ENCODE results near the gene HADHB. TPM values are rescaled to one million over a fixed set of nuclear protein-coding genes. Genes with fewer than 3 reads are reported as not detected.

HADHB gene
- polyA plus RNA-seq, 1 of the 3 experiments (the other 2 are of a cell fraction), result 108 TPM

DNA sequence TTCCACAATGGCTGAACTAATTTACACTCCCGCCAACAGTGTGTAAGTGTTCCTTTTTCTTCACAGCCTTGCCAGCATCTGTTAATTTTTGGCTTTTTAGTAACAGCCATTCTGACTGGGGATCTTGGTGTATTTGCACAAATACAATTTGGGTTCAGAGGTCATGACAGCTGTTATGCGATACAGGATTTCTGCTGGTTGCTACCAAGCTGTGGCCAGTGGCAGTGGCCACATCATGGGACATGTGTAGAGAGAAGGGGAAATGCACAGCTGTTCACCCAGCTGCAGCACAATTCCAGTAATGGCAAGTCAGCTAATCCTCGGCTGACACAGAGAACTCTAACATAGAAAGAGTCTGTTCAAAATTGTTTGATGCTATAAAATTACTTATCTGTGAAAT, 80.2 kb downstream of the HADHB start:
- no peak overlapping the region for H3K4me2 ChIP-seq
- H3K27ac ChIP-seq (ENCODE audit: low read depth in 2 of 2, low read length in 1 of 2), result no peak overlapping the region

DNA sequence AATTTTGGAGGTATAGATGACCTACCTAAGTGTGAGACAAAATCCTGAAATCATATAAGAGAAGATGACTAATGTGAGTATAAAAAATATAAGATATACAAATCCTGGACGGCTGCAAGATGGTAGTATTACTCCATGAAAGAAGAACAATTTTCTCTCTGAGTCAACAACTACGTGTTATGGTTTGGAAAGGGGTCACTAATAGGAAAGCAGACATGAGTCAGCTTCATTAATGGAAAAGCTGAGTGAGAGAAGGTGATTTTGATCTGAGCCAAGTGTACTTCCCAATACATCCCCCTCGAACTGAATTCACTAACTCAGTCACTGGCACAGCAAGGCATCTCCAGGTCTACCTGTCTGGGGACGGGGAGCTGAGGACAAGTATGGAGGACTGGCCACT, 81.1 kb downstream of the HADHB start:
- no peaks in the 10 kb centered on the region for H4K20me1 ChIP-seq (ENCODE audit: insufficient read depth)
- H2AFZ ChIP-seq (ENCODE audit: low read depth), result no peak overlapping the region
- CTCF ChIA-PET, result interaction anchor here (1.0 to 1.6 kb wide), 3 partner anchors 8 to 90 kb away, joined by 3 read pairs; no protein-coding TSS in a partner anchor
- H3K9me2 ChIP-seq, result no peaks in the 10 kb centered on the region
- no peak overlapping the region for H3K27ac ChIP-seq (ENCODE audit: low read depth in 2 of 2, low read length in 1 of 2)
- no peak overlapping the region for H3K9ac ChIP-seq
- no peaks in the 10 kb centered on the region for H3K79me2 ChIP-seq (ENCODE audit: insufficient read depth)
- 38% methylated on average over 4 of the region's 4 CpGs for WGBS (ENCODE audit: low lambda C conversion rate)
- no peaks in the 10 kb centered on the region for H3K9me3 ChIP-seq
- H3K27me3 ChIP-seq (ENCODE audit: insufficient read depth), result 0 out of 2 replicates have a peak, but pooled peaks cover 6% of the 10 kb centered on the region
- H3K4me2 ChIP-seq, result no peak overlapping the region
- peaks cover 6% of the 10 kb centered on the region for H3F3A ChIP-seq (replicated peaks; ENCODE audit: insufficient read depth)
- POLR2A ChIA-PET, result interaction anchor here (0.5 kb wide), 1 partner anchor 145 kb away, joined by 3 read pairs; no protein-coding TSS in a partner anchor
- H3K4me1 ChIP-seq (ENCODE audit: control insufficient read depth in 1 of 2, insufficient read depth in 2 of 2, low read depth in 1 of 2, low read length in 1 of 2), result no peaks in the 10 kb centered on the region
- no peaks in the 10 kb centered on the region for H3K36me3 ChIP-seq (replicated peaks in 1 of 2; ENCODE audit: control insufficient read depth in 1 of 2, insufficient read depth in 2 of 2, low read length in 1 of 2)
- no peak for DNase-seq
- H3K4me3 ChIP-seq (ENCODE audit: low read depth in 2 of 2, low read length in 1 of 2), result no peak overlapping the region
- TF ChIP-seq GATA2 (CRISPR knock-in tag; IDR thresholded peaks at IDR 0.05) (no peak), GABPA (IDR thresholded peaks at IDR 0.05; ENCODE audit: low read depth) (no peak), RXRA (IDR thresholded peaks at IDR 0.05; ENCODE audit: borderline replicate concordance, low read depth) (no peak), EP300 (IDR thresholded peaks at IDR 0.05; ENCODE audit: borderline replicate concordance in 1 of 2, low read depth in 1 of 2, low read length in 1 of 2) (no peak), EZH2phosphoT487 (IDR thresholded peaks at IDR 0.05; ENCODE audit: borderline replicate concordance, low read depth) (no peak), ZBTB33 (IDR thresholded peaks at IDR 0.05; ENCODE audit: borderline replicate concordance, low read depth) (no peak)
- TF ChIP-seq, protein P1, sequence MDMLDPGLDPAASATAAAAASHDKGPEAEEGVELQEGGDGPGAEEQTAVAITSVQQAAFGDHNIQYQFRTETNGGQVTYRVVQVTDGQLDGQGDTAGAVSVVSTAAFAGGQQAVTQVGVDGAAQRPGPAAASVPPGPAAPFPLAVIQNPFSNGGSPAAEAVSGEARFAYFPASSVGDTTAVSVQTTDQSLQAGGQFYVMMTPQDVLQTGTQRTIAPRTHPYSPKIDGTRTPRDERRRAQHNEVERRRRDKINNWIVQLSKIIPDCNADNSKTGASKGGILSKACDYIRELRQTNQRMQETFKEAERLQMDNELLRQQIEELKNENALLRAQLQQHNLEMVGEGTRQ (IDR thresholded peaks at IDR 0.05; ENCODE audit: borderline replicate concordance, low read depth, low read length), result no peak
- TF ChIP-seq, protein P2, sequence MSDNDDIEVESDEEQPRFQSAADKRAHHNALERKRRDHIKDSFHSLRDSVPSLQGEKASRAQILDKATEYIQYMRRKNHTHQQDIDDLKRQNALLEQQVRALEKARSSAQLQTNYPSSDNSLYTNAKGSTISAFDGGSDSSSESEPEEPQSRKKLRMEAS (IDR thresholded peaks at IDR 0.05; ENCODE audit: low read depth), result no peak
- TF ChIP-seq, protein P3, sequence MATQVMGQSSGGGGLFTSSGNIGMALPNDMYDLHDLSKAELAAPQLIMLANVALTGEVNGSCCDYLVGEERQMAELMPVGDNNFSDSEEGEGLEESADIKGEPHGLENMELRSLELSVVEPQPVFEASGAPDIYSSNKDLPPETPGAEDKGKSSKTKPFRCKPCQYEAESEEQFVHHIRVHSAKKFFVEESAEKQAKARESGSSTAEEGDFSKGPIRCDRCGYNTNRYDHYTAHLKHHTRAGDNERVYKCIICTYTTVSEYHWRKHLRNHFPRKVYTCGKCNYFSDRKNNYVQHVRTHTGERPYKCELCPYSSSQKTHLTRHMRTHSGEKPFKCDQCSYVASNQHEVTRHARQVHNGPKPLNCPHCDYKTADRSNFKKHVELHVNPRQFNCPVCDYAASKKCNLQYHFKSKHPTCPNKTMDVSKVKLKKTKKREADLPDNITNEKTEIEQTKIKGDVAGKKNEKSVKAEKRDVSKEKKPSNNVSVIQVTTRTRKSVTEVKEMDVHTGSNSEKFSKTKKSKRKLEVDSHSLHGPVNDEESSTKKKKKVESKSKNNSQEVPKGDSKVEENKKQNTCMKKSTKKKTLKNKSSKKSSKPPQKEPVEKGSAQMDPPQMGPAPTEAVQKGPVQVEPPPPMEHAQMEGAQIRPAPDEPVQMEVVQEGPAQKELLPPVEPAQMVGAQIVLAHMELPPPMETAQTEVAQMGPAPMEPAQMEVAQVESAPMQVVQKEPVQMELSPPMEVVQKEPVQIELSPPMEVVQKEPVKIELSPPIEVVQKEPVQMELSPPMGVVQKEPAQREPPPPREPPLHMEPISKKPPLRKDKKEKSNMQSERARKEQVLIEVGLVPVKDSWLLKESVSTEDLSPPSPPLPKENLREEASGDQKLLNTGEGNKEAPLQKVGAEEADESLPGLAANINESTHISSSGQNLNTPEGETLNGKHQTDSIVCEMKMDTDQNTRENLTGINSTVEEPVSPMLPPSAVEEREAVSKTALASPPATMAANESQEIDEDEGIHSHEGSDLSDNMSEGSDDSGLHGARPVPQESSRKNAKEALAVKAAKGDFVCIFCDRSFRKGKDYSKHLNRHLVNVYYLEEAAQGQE (IDR thresholded peaks at IDR 0.05; ENCODE audit: low read depth, low read length), result no peak
- TF ChIP-seq, protein P4, sequence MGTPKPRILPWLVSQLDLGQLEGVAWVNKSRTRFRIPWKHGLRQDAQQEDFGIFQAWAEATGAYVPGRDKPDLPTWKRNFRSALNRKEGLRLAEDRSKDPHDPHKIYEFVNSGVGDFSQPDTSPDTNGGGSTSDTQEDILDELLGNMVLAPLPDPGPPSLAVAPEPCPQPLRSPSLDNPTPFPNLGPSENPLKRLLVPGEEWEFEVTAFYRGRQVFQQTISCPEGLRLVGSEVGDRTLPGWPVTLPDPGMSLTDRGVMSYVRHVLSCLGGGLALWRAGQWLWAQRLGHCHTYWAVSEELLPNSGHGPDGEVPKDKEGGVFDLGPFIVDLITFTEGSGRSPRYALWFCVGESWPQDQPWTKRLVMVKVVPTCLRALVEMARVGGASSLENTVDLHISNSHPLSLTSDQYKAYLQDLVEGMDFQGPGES (IDR thresholded peaks at IDR 0.05; ENCODE audit: low read depth, low read length), result no peak

More for the DNA sequence above, 80.2 kb downstream of the HADHB start:
- Histone ChIP-seq H3F3A (replicated peaks; ENCODE audit: insufficient read depth) (peaks cover 6% of the 10 kb centered on the region), H3K9me3 (no peaks in the 10 kb centered on the region), H3K9me2 (no peaks in the 10 kb centered on the region), H3K36me3 (replicated peaks in 1 of 2; ENCODE audit: control insufficient read depth in 1 of 2, insufficient read depth in 2 of 2, low read length in 1 of 2) (no peaks in the 10 kb centered on the region), H3K9ac (no peak overlapping the region), H3K79me2 (ENCODE audit: insufficient read depth) (no peaks in the 10 kb centered on the region), H3K4me1 (ENCODE audit: control insufficient read depth in 1 of 2, insufficient read depth in 2 of 2, low read depth in 1 of 2, low read length in 1 of 2) (no peaks in the 10 kb centered on the region), H3K27me3 (ENCODE audit: insufficient read depth) (0 out of 2 replicates have a peak, but pooled peaks cover 10% of the 10 kb centered on the region), H4K20me1 (ENCODE audit: insufficient read depth) (no peaks in the 10 kb centered on the region), H2AFZ (ENCODE audit: low read depth) (no peak overlapping the region), H3K4me3 (ENCODE audit: low read depth in 2 of 2, low read length in 1 of 2) (no peak overlapping the region)
- ChIA-PET POLR2A (no interaction called here), CTCF (interaction anchor here (0.6 to 1.6 kb wide), 3 partner anchors 8 to 28 kb away, joined by 3 to 4 read pairs (median 3); no protein-coding TSS in a partner anchor)
- no peak for DNase-seq
- WGBS (ENCODE audit: low lambda C conversion rate), result 66% methylated on average over 3 of the region's 3 CpGs
- TF ChIP-seq TCF12 (IDR thresholded peaks at IDR 0.05), result no peak
- no peak for TF ChIP-seq RCOR1 (IDR thresholded peaks at IDR 0.05; ENCODE audit: low read length)
- no peak for TF ChIP-seq SIN3A (IDR thresholded peaks at IDR 0.05; ENCODE audit: borderline replicate concordance, low read depth, low read length)
- TF ChIP-seq TEAD4 (IDR thresholded peaks at IDR 0.05; ENCODE audit: borderline replicate concordance, insufficient read depth), result no peak
- no peak for TF ChIP-seq ZBTB33 (IDR thresholded peaks at IDR 0.05; ENCODE audit: borderline replicate concordance, low read depth)
- TF ChIP-seq RXRA (IDR thresholded peaks at IDR 0.05; ENCODE audit: borderline replicate concordance, low read depth), result no peak
